WTC11 (cell line): ENCODE data around the gene GPRC5B. TPM values are rescaled to one million over a fixed set of nuclear protein-coding genes. Genes with fewer than 3 reads are reported as not detected.

Source experiments
- ATAC-seq: fragments of 200-7000 bp; cut with Tn5 transposase; 2 replicates; pipeline ENCODE4 v1.10.0; 2021; ENCODE audit warnings: mild to moderate bottlenecking, moderate library complexity
- Bru-seq: library from RNA; stranded (reverse); fragments of 400-500 nt; gene quantifications from one replicate; lab custom pipeline; 2021; lab: Mats Ljungman, UMichigan
- CTCF ChIA-PET: fragments of 300-600 bp; sonication (Branson Sonifier 250); formaldehyde crosslinking; loops from one replicate; lab custom pipeline; 2021; ENCODE audit warnings: antibody characterized with exemption; lab: Charles Lee
- POLR2A ChIA-PET: fragments of 350-600 bp; sonication (Branson Sonifier 250); formaldehyde crosslinking; loops from one replicate; lab custom pipeline; 2021; ENCODE audit warnings: antibody characterized with exemption; lab: Charles Lee
- DNase-seq: peaks from one replicate; pipeline ENCODE4 v3.0.0; 2021; ENCODE audit warnings: low spot score
- H3K27ac Mint-ChIP-seq: 2 replicates; pipeline ENCODE4 v1.8.0; 2021; ENCODE audit warnings: mixed read lengths
- H3K27me3 Mint-ChIP-seq: 2 replicates; pipeline ENCODE4 v1.8.0; 2021; ENCODE audit warnings: low read depth, mild to moderate bottlenecking, moderate library complexity, mixed read lengths
- H3K36me3 Mint-ChIP-seq: 2 replicates; pipeline ENCODE4 v1.8.0; 2021; ENCODE audit warnings: mixed read lengths
- H3K4me1 Mint-ChIP-seq: 2 replicates; pipeline ENCODE4 v1.8.0; 2022; ENCODE audit warnings: mixed read lengths
- H3K4me3 Mint-ChIP-seq: 2 replicates; pipeline ENCODE4 v1.8.0; 2021; ENCODE audit warnings: mild to moderate bottlenecking, moderate library complexity, mixed read lengths
- H3K9me3 Mint-ChIP-seq: 2 replicates; pipeline ENCODE4 v1.8.0; 2021; ENCODE audit warnings: mixed read lengths
- CBFB ChIP-seq: sonication (generic); formaldehyde crosslinking; IDR thresholded peaks from 2 replicates; pipeline ENCODE4 v1.8.1; 2022; ENCODE audit warnings: mild to moderate bottlenecking, low read depth, missing genetic modification reagents
- CREB1 ChIP-seq: sonication (generic); formaldehyde crosslinking; IDR thresholded peaks from 2 replicates; pipeline ENCODE4 v1.8.0; 2023; ENCODE audit warnings: mild to moderate bottlenecking, missing genetic modification reagents
- E2F4 ChIP-seq: sonication (generic); formaldehyde crosslinking; IDR thresholded peaks from 2 replicates; pipeline ENCODE4 v1.8.1; 2022; ENCODE audit warnings: low read depth, mild to moderate bottlenecking, moderate library complexity, missing genetic modification reagents, borderline replicate concordance
- ETV6 ChIP-seq: sonication (generic); formaldehyde crosslinking; IDR thresholded peaks from 2 replicates; pipeline ENCODE4 v1.8.1; 2022; ENCODE audit warnings: mild to moderate bottlenecking, missing genetic modification reagents
- FOXP4 ChIP-seq: sonication (generic); formaldehyde crosslinking; IDR thresholded peaks from 2 replicates; pipeline ENCODE4 v1.8.0; 2022; ENCODE audit warnings: mild to moderate bottlenecking, missing genetic modification reagents
- HMGA2 ChIP-seq: fragments of 250-450 bp; sonication (Bioruptor Pico); IDR thresholded peaks from 2 replicates; pipeline ENCODE4 v1.4.0; 2021; ENCODE audit warnings: mild to moderate bottlenecking, moderate library complexity
- HMGXB4 ChIP-seq: sonication (generic); formaldehyde crosslinking; IDR thresholded peaks from 2 replicates; pipeline ENCODE4 v1.8.1; 2023; ENCODE audit warnings: mild to moderate bottlenecking, moderate library complexity, missing genetic modification reagents
- IRF2 ChIP-seq: sonication (generic); formaldehyde crosslinking; IDR thresholded peaks from 2 replicates; pipeline ENCODE4 v1.8.0; 2022; ENCODE audit warnings: low read depth, missing genetic modification reagents, borderline replicate concordance
- JAZF1 ChIP-seq: fragments of 250-450 bp; sonication (Bioruptor Pico); IDR thresholded peaks from 2 replicates; pipeline ENCODE4 v1.9.0; 2021; ENCODE audit warnings: moderate library complexity, mild to moderate bottlenecking, inconsistent platforms
- KAT7 ChIP-seq: sonication (generic); formaldehyde crosslinking; IDR thresholded peaks from 2 replicates; pipeline ENCODE4 v1.8.1; 2023; ENCODE audit warnings: missing genetic modification reagents, mild to moderate bottlenecking, borderline replicate concordance
- MLX ChIP-seq: sonication (generic); formaldehyde crosslinking; IDR thresholded peaks from 2 replicates; pipeline ENCODE4 v1.8.1; 2023; ENCODE audit warnings: mild to moderate bottlenecking, missing genetic modification reagents, moderate library complexity
- NFATC4 ChIP-seq: fragments of 250-450 bp; sonication (Bioruptor Pico); IDR thresholded peaks from 2 replicates; pipeline ENCODE4 v1.9.0; 2021; ENCODE audit warnings: mild to moderate bottlenecking
- NR2C2 ChIP-seq: sonication (generic); formaldehyde crosslinking; IDR thresholded peaks from 2 replicates; pipeline ENCODE4 v1.8.0; 2022; ENCODE audit warnings: mild to moderate bottlenecking, missing genetic modification reagents
- SOX15 ChIP-seq: fragments of 250-450 bp; sonication (Bioruptor Pico); IDR thresholded peaks from 2 replicates; pipeline ENCODE4 v1.9.0; 2021; ENCODE audit warnings: mild to moderate bottlenecking
- ZNF219 ChIP-seq: sonication (generic); formaldehyde crosslinking; IDR thresholded peaks from 2 replicates; pipeline ENCODE4 v1.8.0; 2023; ENCODE audit warnings: missing genetic modification reagents, mild to moderate bottlenecking, borderline replicate concordance
- ZNF232 ChIP-seq: sonication (generic); formaldehyde crosslinking; IDR thresholded peaks from 2 replicates; pipeline ENCODE4 v1.8.0; 2022; ENCODE audit warnings: mild to moderate bottlenecking, missing genetic modification reagents
- ZNF263 ChIP-seq: sonication (generic); formaldehyde crosslinking; IDR thresholded peaks from 2 replicates; pipeline ENCODE4 v1.8.1; 2022; ENCODE audit warnings: low read depth, mild to moderate bottlenecking, moderate library complexity, missing genetic modification reagents
- ZNF317 ChIP-seq: sonication (generic); formaldehyde crosslinking; IDR thresholded peaks from 2 replicates; pipeline ENCODE4 v1.8.1; 2023; ENCODE audit warnings: low read depth, mild to moderate bottlenecking, moderate library complexity, missing genetic modification reagents, borderline replicate concordance
- ZNF396 ChIP-seq: fragments of 250-450 bp; sonication (Bioruptor Pico); IDR thresholded peaks from 2 replicates; pipeline ENCODE4 v1.8.0; 2021; ENCODE audit warnings: mild to moderate bottlenecking, moderate library complexity, borderline replicate concordance
- ZNF532 ChIP-seq: fragments of 250-450 bp; sonication (Bioruptor Pico); IDR thresholded peaks from 2 replicates; pipeline ENCODE4 v1.9.0; 2021; ENCODE audit warnings: mild to moderate bottlenecking, borderline replicate concordance
- ZNF671 ChIP-seq: fragments of 250-450 bp; sonication (Bioruptor Pico); IDR thresholded peaks from 2 replicates; pipeline ENCODE4 v1.8.0; 2021; ENCODE audit warnings: mild to moderate bottlenecking
- ZSCAN18 ChIP-seq: fragments of 250-450 bp; sonication (Bioruptor Pico); IDR thresholded peaks from 2 replicates; pipeline ENCODE4 v2.1.2; 2022; ENCODE audit warnings: mild to moderate bottlenecking, moderate library complexity
- long read RNA-seq, 3 experiments: library from RNA in 1 of 3; library from capped mRNA in 1 of 3; library from polyadenylated mRNA in 1 of 3; unstranded in 2 of 3; stranded (forward) in 1 of 3; transcript quantifications; one replicate each; pipeline ENCODE4 v2.0.0, GENCODE V29; 2021
- total RNA-seq: library from RNA; stranded (reverse); gene quantifications from 3 replicates; pipeline ENCODE4 v1.2.3, GENCODE V29; 2021

GPRC5B gene
- total RNA-seq (104 to 107 TPM (median 105 TPM) in 3 replicates), Bru-seq, nascent RNA (percentile 92 among the genes with signal in this experiment)
- long read RNA-seq, experiment 1, full-length matches to known transcripts, result 717 of 798 reads
- long read RNA-seq, experiment 1, partial matches to known transcripts, result 32 of 798 reads
- long read RNA-seq, experiment 1, other reads (novel, unspliced or antisense), result 49 of 798 reads
- long read RNA-seq, experiment 2, full-length matches to known transcripts, result 77 of 153 reads
- long read RNA-seq, experiment 2, partial matches to known transcripts, result 21 of 153 reads
- long read RNA-seq, experiment 2, other reads (novel, unspliced or antisense), result 55 of 153 reads
- long read RNA-seq, experiment 3, full-length matches to known transcripts, result 11 of 18 reads
- long read RNA-seq, experiment 3, partial matches to known transcripts, result 2 of 18 reads
- long read RNA-seq, experiment 3, other reads (novel, unspliced or antisense), result 5 of 18 reads

- DNase-seq (peak; percentile 50), ATAC-seq (peak; percentile 10)
- Mint-ChIP-seq H3K27ac (no peak within 1 kb of the TSS), H3K4me1 (peaks cover 41% of the 10 kb centered on the region), H3K36me3 (peaks cover 9% of the 10 kb centered on the region), H3K4me3 (peak within 1 kb of the TSS; percentile 81), H3K9me3 (no peaks in the 10 kb centered on the region), H3K27me3 (peaks cover 19% of the 10 kb centered on the region)
- ChIA-PET POLR2A (interaction anchor here (1.7 kb wide), 1 partner anchor 23 kb away, joined by 5 read pairs; no protein-coding TSS in a partner anchor), CTCF (interaction anchor here (1.0 to 1.6 kb wide), 7 partner anchors 23 to 330 kb away, joined by 3 to 10 read pairs (median 5); partner anchors contain the start of gene VPS35L)
- no peak for TF ChIP-seq NR2C2 (CRISPR knock-in tag)
- no peak for TF ChIP-seq KAT7 (CRISPR knock-in tag)
- TF ChIP-seq ZNF532 (CRISPR knock-in tag), result no peak
- TF ChIP-seq ETV6 (CRISPR knock-in tag), result 0 out of 2 replicates have a peak, but pooled peaks have one; percentile 32
- no peak for TF ChIP-seq CBFB
- TF ChIP-seq ZNF317 (CRISPR knock-in tag), result peak; percentile 28; the same call in 1 of the 2 replicates
- no peak for TF ChIP-seq SOX15 (CRISPR knock-in tag)
- TF ChIP-seq ZNF219 (CRISPR knock-in tag), result no peak
- TF ChIP-seq FOXP4 (CRISPR knock-in tag), result no peak
- TF ChIP-seq HMGA2, result no peak
- no peak for TF ChIP-seq NFATC4 (CRISPR knock-in tag)
- no peak for TF ChIP-seq JAZF1 (CRISPR knock-in tag)
- TF ChIP-seq ZNF263 (CRISPR knock-in tag), result no peak
- TF ChIP-seq IRF2 (CRISPR knock-in tag), result no peak
- TF ChIP-seq HMGXB4 (CRISPR knock-in tag), result 0 out of 2 replicates have a peak, but pooled peaks have one; percentile 36
- TF ChIP-seq CREB1 (CRISPR knock-in tag), result no peak
- TF ChIP-seq MLX, result no peak
- no peak for TF ChIP-seq ZNF671 (CRISPR knock-in tag)
- no peak for TF ChIP-seq ZNF232 (CRISPR knock-in tag)
- TF ChIP-seq ZNF396 (CRISPR knock-in tag), result no peak
- TF ChIP-seq E2F4 (CRISPR knock-in tag), result no peak
- no peak for TF ChIP-seq ZSCAN18 (CRISPR knock-in tag)
Measured at GRCh38 chr16:19884611-19885450, at the start of gene GPRC5B. Gene GPRC5B (minus strand): TSS chr16:19884848. CDS start chr16:19872845, 12,003 bp downstream.
